HG03064 (cell line): ENCODE measurements around the gene SNTA1.
"Not testable (repeated sequence)": the region's sequence is repeated elsewhere in the genome, so short reads cannot be mapped to it uniquely, and the experiment has no call there.

Experiments used
- ATAC-seq: cut with Tn5 transposase; IDR thresholded peaks from one replicate; pipeline ENCODE4 v1.9.1; 2021; ENCODE audit warnings: low read depth; ENCODE audit not compliant: unreplicated experiment

SNTA1 gene

GRCh38 chr20:33433465-33434234 lies 9.9 kb downstream of the SNTA1 start:
- ATAC-seq, result no peak

DNA sequence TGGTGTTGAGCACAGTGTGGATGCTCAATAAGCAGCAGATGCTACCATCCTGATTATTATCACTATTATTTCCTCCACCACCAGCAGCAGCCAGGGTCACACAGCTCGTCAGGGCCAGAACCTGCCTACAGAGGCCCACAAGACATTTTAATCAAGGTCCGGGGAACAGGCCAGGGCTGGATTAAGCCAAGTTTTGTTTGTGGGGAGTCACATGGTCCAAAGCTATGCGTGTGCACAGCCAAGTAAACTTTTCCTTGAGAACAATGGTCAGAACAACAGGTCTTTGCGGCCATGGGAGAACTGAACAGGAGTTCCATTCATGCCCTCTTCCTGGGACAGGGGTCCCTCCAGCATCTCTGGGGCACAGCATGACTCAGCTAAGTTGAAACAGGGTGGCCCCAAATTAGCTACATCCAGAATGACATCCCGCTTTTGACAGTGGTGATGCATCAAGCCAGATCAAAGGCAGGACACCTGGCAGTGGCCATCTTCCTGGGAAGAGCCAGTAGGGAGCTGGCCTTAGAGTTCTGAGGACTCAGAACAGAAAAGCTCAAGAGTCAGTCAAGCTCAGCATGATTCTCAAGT lies 11.7 kb downstream of the SNTA1 start:
- no peak for ATAC-seq

- not testable (repeated sequence) for ATAC-seq
Observed at GRCh38 chr20:33423875-33424274, 19.7 kb downstream of the SNTA1 start.

GRCh38 chr20:33423141-33423834 lies 20.3 kb downstream of the SNTA1 start:
- no peak for ATAC-seq

GRCh38 chr20:33419140-33419974 lies 24.2 kb downstream of the SNTA1 start:
- ATAC-seq, result no peak

- ATAC-seq, result no peak
Observed at GRCh38 chr20:33418033-33418432, 25.5 kb downstream of the SNTA1 start.

DNA sequence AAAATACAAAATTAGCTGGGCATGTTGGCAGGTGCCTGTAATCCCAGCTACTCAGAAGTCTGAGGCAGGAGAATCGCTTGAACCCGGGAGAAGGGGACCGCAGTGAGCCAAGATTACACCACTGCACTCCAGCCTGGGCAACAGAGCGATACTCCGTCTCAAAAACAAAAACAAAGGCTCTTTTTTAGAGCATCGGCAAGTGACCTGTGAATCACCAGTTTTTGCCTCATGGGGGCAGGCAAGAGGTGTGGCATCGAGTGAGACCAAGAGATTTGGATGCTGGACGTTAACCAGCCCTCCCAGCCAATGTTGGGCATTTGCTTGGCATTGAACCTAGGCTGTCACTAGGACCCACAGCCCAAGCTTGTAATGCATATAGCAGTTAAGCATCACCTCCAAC lies 27.6 kb downstream of the SNTA1 start:
- no peak for ATAC-seq

- no peak for ATAC-seq
Observed at GRCh38 chr20:33412484-33412838, 31.1 kb downstream of the SNTA1 start.

DNA sequence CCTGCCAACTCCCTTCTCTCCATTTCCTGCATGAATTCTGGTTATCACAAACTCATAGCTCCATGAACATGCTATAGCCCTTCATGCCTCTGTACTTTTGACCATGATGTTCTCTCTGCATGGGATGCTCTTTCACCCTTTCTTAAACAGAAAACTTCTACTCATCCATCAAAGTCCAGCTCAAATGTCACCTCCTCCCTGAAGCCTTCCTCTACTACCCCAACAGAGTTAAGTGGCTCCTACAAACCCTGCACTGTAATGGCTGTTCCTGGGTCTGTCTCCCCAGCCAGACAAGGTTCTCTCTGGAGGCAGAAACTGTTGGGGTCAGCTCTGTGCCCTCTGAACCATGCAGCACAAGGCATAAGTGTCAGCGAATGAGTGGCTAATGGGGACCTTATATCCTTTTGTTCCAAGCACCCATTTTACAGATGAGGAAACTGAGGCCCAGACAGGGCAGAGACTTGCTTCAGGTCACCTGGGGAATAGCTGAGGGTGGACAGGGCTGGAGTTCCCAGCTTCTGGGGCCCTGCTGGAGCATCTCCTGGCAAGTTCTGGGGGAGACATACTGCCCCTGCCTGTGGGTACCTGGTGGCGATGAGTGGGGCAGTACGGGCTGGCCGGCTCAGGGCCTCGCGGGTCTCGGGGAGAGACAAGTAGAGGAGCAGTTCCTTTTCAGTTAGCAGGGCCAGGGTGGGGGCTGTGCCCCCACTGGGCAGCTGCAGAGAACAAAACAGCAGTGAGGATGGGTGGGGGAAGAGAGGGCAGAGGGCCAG lies 31.7 kb downstream of the SNTA1 start:
- no peak for ATAC-seq

DNA sequence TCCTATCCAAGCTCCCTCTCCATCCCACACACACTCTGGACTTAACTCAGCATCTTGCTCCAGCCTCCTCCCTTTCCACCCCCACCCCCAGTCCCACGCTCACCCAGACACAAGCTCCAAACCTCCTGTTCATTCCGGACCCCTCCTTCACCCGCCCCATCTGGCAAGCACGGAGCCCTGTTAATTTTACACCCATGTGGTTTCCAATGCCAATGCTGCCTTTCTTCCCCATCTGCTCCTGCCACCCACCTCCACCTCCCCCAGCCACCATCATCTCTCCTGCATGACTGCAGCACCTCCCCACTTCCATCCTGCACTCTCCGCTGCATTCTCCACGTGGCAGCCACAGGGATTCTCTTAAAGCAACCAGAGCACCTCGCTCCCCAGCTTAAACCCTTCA lies 32.3 kb downstream of the SNTA1 start:
- no peak for ATAC-seq

DNA sequence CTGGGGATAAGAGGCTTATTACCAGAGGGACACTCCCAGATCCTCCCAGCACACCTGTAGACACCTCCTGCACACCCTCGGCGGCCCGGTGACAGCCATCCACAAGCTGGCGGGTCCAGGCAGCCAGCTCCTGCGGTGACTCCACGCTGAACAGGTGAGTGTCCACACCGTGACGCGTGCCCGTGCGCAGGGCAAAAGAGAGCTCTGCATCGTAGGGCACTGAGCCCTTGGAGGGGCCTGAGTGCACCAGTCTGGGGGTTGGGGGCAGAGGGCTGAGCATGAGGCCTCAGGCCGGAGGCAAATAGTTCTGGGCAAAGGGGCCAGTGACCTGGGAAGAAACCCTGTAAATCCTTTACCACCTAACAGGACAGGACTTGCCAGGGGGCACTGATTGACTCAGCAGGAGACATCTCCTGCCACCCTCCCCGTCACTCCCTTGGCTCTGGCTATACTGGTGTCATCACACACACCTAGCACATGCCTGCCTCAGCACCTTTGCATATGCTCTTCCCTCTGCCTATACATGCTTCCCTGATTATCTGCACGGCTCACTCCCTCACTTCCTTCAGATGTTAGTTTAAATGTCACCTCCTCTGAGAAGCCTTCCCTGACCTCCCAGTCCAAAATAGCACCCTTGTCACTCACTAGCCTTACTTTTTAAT lies 33.4 kb downstream of the SNTA1 start:
- no peak for ATAC-seq

DNA sequence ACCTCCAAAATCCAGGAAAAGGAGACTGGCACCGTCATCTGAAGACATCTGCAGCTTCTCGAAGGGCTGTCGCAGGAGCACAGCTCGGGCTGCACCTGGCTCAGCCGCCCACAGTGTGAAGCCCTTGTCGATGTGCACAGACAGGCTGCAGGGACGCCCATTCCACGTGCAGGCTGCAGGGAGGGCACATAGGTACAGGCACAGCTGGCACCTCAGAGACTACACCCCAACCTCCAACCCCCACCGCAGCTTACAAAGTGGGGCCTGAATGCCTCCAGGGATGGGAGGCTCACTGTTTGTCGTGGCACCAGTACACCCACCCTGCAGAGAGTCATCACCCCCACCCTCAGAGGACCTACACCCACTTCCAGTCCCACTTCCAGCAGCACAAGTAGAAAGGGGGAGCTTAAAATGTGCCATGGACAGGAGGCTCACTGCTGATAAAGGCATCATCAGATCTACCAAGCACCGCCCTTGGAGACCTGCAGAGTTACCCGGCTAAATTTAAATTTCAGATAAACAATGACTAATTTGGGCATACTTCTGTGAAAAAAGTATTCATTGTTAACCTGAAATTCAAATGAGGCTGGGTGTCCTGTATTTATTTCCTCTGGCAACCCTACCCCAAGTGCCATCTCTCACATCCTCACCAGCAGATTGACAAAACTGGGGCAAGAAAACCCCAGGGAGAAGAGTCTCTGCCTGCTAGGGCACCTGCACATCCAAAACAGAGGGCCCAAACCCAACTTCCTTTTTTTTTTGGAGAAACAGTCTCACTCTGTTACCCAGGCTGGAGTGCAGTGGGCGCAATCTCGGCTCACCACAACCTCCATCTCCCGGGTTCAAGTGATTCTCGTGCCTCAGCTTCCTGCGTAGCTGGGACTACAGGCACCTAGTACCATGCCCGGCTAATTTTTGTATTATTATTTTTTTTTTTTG lies 34.6 kb downstream of the SNTA1 start:
- ATAC-seq, result no peak

DNA sequence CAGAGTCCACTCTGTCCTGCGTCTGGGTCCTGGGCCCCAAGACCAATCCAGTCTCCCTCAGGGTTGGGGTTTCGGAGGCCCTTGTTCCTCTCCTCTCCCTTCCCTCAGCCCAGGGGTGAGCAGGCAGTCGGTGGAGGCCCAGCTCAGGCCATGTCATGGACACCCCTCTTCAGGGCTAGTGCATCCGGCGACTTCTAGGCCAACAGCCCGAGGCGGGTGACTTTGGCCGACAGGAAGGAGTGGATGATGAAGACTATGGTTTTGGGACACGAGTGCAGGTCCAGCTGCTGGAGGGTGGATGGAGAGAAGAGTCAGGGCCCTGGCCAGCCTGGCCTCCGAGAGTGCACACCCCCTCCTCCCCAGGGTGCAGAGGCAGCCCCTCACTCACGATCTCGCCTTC lies 35.2 kb downstream of the SNTA1 start:
- no peak for ATAC-seq

DNA sequence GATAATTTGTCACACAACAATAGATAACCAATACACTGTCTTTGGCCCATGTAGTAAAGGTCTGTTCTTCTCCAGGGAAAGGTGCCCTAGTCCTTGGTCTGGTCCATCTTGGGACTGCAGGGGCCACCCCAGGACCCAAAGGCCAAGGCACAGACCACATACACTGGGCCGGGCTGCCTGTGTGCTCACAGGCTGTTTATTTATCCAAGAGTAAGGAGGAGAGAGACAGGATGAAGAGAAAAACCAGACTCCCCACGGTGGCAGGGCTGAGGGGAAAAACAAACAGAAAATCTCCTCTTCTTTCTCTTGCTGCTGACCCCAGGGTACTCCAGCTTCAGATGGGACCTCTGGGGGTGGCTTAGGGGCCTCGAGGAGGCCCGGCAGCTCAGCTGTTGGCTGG lies 35.8 kb downstream of the SNTA1 start:
- no peak for ATAC-seq

- ATAC-seq, result no peak
Observed at GRCh38 chr20:33407251-33407650, 36.3 kb downstream of the SNTA1 start.

DNA sequence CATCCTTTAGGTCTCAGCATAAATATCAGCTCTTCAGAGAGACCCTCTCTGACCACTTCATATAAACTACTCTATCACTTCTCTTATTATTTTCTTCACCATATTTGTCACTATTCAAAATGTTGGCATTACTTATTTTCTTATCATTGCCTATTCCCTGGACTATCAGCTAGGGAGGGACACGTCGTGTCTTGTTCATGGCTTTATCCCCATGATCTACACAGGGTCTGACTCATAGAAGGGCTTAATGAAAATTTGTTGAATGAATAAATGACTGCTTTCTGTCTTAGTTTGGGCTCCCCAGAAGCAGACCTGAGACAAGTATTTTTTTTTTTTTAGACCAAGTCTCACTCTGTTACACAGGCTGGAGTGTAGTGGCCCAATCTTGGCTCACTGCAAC lies 39.3 kb downstream of the SNTA1 start:
- no peak for ATAC-seq

GRCh38 chr20:33401921-33402369 lies 41.6 kb downstream of the SNTA1 start:
- ATAC-seq, result no peak

GRCh38 chr20:33401184-33401920 lies 42.2 kb downstream of the SNTA1 start, which contains the start of gene CDK5RAP1:
Gene CDK5RAP1, minus strand, starts transcription at chr20:33401519. Its CDS starts 4,455 bp downstream, at chr20:33397064.
- peak; percentile 65 for ATAC-seq
